Fibroblast of lung (primary cell): ENCODE results near the gene SDF2L1. TPM values are rescaled to one million over a fixed set of nuclear protein-coding genes. Genes with fewer than 3 reads are reported as not detected.

Experiments
- DNase-seq, 2 donors: peaks; one replicate each; pipeline versions ENCODE4 v3.0.0 to v3.0.0-alpha.2; 2010; ENCODE audit warnings: low read depth in 2 of 2
- H2AFZ ChIP-seq: 2 replicates; pipeline ENCODE4 v1.5.1; 2012; ENCODE audit warnings: low read length, control low read depth, inconsistent platforms
- H3K27ac ChIP-seq: 2 replicates; pipeline ENCODE4 v1.5.1; 2011; ENCODE audit warnings: low read length, control low read depth; ENCODE audit not compliant: insufficient read depth
- H3K27me3 ChIP-seq: 2 replicates; pipeline ENCODE4 v1.5.1; 2011; ENCODE audit warnings: mild to moderate bottlenecking, low read length; ENCODE audit not compliant: control insufficient read depth, insufficient read depth
- H3K36me3 ChIP-seq: 2 replicates; pipeline ENCODE4 v1.5.1; 2011; ENCODE audit warnings: low read length; ENCODE audit not compliant: control insufficient read depth, insufficient read depth
- H3K4me1 ChIP-seq: 2 replicates; pipeline ENCODE4 v1.5.1; 2011; ENCODE audit warnings: low read length; ENCODE audit not compliant: control insufficient read depth, insufficient read depth; ENCODE audit errors: extremely low read depth
- H3K4me2 ChIP-seq: 2 replicates; pipeline ENCODE4 v1.5.1; 2011; ENCODE audit warnings: low read length, control low read depth; ENCODE audit not compliant: insufficient read depth; ENCODE audit errors: extremely low read depth
- H3K4me3 ChIP-seq, 4 experiments: fragments of 200-600 bp in 1 of 4; sonication (generic) in 1 of 4; replicated peaks in 1 of 4; 2 replicates each; pipeline ENCODE4 v1.5.1; 2011 to 2016; ENCODE audit warnings: low read length in 4 of 4, low read depth in 3 of 4, mild to moderate bottlenecking in 3 of 4, control low read depth in 2 of 4, inconsistent platforms in 1 of 4, mixed read lengths in 1 of 4; ENCODE audit not compliant: insufficient read depth in 1 of 4; ENCODE audit errors: control extremely low read depth in 1 of 4
- H3K79me2 ChIP-seq: 2 replicates; pipeline ENCODE4 v1.5.1; 2012; ENCODE audit warnings: mild to moderate bottlenecking, low read length, inconsistent platforms; ENCODE audit not compliant: control insufficient read depth, insufficient read depth
- H3K9ac ChIP-seq: 2 replicates; pipeline ENCODE4 v1.5.1; 2011; ENCODE audit warnings: mild to moderate bottlenecking, low read length, control low read depth; ENCODE audit not compliant: insufficient read depth
- H3K9me3 ChIP-seq: 2 replicates; pipeline ENCODE4 v1.5.1; 2012; ENCODE audit warnings: low read depth, low read length; ENCODE audit not compliant: control insufficient read depth, insufficient read depth
- H4K20me1 ChIP-seq: 2 replicates; pipeline ENCODE4 v1.5.1; 2011; ENCODE audit warnings: low read length; ENCODE audit not compliant: control insufficient read depth, insufficient read depth; ENCODE audit errors: extremely low read depth
- EZH2 ChIP-seq: IDR thresholded peaks from 2 replicates; pipeline ENCODE4 v1.5.1; 2012; ENCODE audit warnings: low read length, control low read depth, mild to moderate bottlenecking; ENCODE audit errors: missing control alignments
- polyA plus RNA-seq, 2 donors: library from polyadenylated mRNA; depleted of rRNA in 1 of 2; stranded (reverse) in 1 of 2; unstranded in 1 of 2; fragments of >200 nt; gene quantifications; 2 replicates each; pipeline ENCODE4 v1.2.1, GENCODE V29; 2011 to 2012; ENCODE audit warnings: missing spikeins in 1 of 2
- total RNA-seq: library from RNA; depleted of rRNA; stranded (reverse); fragments of >200 nt; gene quantifications from 2 replicates; pipeline ENCODE4 v1.2.1, GENCODE V29; 2014
- TF ChIP-seq, protein P1 (sequence below), 2 donors: IDR thresholded peaks in 1 of 2; conservative IDR thresholded peaks in 1 of 2; 1 replicate in 1 of 2; 2 replicates in 1 of 2; pipeline ENCODE4 v1.5.1; 2011 to 2012; ENCODE audit warnings: low read length in 2 of 2, control low read depth in 1 of 2, inconsistent platforms in 1 of 2, low read depth in 1 of 2, mild to moderate bottlenecking in 1 of 2

Gene SDF2L1
- total and polyA plus RNA-seq, 2 donors (not counting 1 experiment from before 2014, with no cell fraction given), result 12.0 to 13.2 TPM

DNA sequence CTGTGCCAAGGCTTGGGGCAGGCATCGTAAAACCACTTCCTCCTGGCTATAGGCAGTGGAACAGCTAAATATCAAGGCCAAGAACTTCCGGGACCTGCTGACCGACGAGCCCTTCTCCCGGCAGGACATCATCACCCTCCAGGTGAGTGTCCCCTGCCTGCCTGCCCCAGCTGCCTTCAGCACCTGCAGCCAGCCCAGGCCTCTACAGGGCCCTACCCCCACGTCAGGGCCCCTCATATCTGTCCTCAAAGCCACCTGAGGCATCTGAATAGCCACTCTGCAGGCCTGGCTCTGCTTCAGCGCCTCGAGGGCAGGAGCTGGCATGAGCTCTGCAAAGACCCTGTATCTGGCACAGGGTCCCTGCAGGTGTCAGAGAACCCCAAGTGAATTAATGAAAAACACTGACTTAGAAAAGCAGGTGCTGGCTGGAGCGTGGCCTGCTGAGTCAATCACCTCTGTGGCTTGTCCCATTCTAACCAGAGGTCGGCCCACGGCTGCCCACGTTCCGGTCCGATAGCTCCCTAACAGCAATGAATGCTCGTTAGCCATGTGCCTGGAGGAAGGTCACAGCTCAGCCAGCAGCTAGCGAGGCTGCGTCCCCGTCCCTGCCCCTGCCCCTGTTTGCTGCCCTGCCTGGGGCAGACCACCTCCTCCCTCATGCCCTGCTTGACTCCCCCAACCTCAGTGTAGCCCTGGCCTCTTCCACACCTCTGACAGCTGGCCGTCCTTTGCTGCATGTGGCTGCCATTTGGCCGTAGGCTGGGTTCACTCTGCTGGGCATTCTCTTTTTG is 40.5 kb downstream of the SDF2L1 start:
- TF ChIP-seq EZH2, result no peak
- TF ChIP-seq, protein P1, sequence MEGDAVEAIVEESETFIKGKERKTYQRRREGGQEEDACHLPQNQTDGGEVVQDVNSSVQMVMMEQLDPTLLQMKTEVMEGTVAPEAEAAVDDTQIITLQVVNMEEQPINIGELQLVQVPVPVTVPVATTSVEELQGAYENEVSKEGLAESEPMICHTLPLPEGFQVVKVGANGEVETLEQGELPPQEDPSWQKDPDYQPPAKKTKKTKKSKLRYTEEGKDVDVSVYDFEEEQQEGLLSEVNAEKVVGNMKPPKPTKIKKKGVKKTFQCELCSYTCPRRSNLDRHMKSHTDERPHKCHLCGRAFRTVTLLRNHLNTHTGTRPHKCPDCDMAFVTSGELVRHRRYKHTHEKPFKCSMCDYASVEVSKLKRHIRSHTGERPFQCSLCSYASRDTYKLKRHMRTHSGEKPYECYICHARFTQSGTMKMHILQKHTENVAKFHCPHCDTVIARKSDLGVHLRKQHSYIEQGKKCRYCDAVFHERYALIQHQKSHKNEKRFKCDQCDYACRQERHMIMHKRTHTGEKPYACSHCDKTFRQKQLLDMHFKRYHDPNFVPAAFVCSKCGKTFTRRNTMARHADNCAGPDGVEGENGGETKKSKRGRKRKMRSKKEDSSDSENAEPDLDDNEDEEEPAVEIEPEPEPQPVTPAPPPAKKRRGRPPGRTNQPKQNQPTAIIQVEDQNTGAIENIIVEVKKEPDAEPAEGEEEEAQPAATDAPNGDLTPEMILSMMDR (conservative IDR thresholded peaks at IDR 0.05 in 1 of 2, IDR thresholded peaks at IDR 0.05 in 1 of 2; ENCODE audit: low read depth in 1 of 2, low read length in 2 of 2), result no peak
- Histone ChIP-seq H3K4me2 (no peak overlapping the region), H3K9ac (no peak overlapping the region), H3K4me1 (no peaks in the 10 kb centered on the region), H3K79me2 (no peaks in the 10 kb centered on the region), H2AFZ (no peak overlapping the region), H3K27ac (no peak overlapping the region), H3K4me3 (no peak overlapping the region), H4K20me1 (no peaks in the 10 kb centered on the region), H3K36me3 (peaks cover 17% of the 10 kb centered on the region), H3K9me3 (no peaks in the 10 kb centered on the region), H3K27me3 (no peaks in the 10 kb centered on the region)
- no peak for DNase-seq

DNA sequence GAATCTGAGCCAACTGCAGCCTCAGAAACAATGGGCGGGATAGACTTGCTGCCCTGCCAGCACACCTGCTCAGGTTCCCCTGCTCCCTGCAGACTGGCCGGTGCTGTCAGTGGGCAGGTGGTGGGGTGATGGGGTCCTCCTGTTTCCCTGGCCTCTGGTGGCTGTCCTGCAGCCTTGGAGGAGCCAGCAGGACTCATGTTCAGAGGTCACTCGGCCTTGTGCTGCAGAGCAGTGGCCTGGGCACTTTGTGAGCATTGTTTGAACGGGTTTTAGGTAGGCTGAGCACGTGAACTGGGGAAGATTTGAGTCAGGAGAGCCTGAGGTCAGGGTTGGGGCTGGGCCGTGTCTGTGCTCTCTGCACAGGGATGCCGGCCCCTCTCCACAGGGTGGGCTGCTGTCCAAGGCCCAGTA is 41.3 kb downstream of the SDF2L1 start:
- peaks cover 20% of the 10 kb centered on the region for H3K36me3 ChIP-seq

DNA sequence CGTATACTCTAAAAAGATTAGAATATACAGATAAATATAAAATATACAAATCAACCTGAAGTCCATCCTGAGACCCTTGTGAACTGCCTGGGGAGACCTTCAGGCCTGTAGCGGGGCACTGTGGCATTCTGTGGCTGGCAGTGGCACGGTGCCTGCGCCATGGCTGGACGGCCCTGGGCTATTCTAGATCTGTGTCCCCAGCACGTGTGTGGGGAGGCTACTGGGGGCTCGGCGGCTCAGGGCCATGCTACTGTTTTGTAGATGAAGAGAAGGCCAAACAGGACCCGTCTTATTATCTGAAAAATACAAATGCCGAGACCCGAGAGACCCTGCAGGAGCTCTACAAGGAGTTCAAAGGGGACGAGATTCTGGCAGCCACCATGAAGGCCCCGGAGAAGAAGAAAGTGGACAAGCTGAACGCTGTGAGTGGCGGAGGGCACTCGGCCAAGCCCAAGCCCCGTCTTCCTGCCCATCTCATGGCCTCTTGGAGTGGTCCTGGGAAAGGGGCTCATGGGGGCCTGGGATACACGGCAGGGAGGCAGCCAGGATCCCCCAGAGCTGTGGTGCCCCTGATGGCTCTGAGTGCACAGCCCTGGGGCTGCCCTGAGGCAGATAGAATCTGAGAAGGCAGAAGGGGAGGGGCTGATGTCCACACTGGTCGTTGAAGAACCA is 42.5 kb downstream of the SDF2L1 start:
- TF ChIP-seq, protein P1 (conservative IDR thresholded peaks at IDR 0.05 in 1 of 2, IDR thresholded peaks at IDR 0.05 in 1 of 2; ENCODE audit: low read depth in 1 of 2, low read length in 2 of 2), result no peak
- TF ChIP-seq EZH2, result no peak
- no peak overlapping the region for H3K27ac ChIP-seq
- H2AFZ ChIP-seq, result no peak overlapping the region
- H3K4me2 ChIP-seq, result no peak overlapping the region
- no peaks in the 10 kb centered on the region for H3K4me1 ChIP-seq
- no peak overlapping the region for H3K4me3 ChIP-seq
- no peaks in the 10 kb centered on the region for H3K79me2 ChIP-seq
- H4K20me1 ChIP-seq, result no peaks in the 10 kb centered on the region
- peaks cover 18% of the 10 kb centered on the region for H3K36me3 ChIP-seq
- H3K27me3 ChIP-seq, result no peaks in the 10 kb centered on the region
- H3K9me3 ChIP-seq, result no peaks in the 10 kb centered on the region
- no peak for DNase-seq
- H3K9ac ChIP-seq, result no peak overlapping the region

More for the DNA sequence above, 41.3 kb downstream of the SDF2L1 start:
- Histone ChIP-seq H3K27ac (no peak overlapping the region), H3K4me3 (no peak overlapping the region), H3K4me1 (no peaks in the 10 kb centered on the region), H3K79me2 (no peaks in the 10 kb centered on the region), H3K9ac (no peak overlapping the region), H3K9me3 (no peaks in the 10 kb centered on the region), H3K4me2 (no peak overlapping the region), H3K27me3 (no peaks in the 10 kb centered on the region), H2AFZ (no peak overlapping the region), H4K20me1 (no peaks in the 10 kb centered on the region)
- TF ChIP-seq, protein P1 (conservative IDR thresholded peaks at IDR 0.05 in 1 of 2, IDR thresholded peaks at IDR 0.05 in 1 of 2; ENCODE audit: low read depth in 1 of 2, low read length in 2 of 2), result no peak
- no peak for TF ChIP-seq EZH2
- no peak for DNase-seq
